Activated CD8-positive, alpha-beta memory T cell treated with anti-CD3 and anti-CD28 coated beads for 1 hour (primary cell): Measurements from ENCODE around the gene MAPK4.

Experiments used
- DNase-seq, 2 donors: peaks; one replicate each; pipeline ENCODE4 v3.0.0-alpha.2; 2020; ENCODE audit warnings: low read depth in 1 of 2; ENCODE audit errors: extremely low read depth in 1 of 2

MAPK4 gene

DNA sequence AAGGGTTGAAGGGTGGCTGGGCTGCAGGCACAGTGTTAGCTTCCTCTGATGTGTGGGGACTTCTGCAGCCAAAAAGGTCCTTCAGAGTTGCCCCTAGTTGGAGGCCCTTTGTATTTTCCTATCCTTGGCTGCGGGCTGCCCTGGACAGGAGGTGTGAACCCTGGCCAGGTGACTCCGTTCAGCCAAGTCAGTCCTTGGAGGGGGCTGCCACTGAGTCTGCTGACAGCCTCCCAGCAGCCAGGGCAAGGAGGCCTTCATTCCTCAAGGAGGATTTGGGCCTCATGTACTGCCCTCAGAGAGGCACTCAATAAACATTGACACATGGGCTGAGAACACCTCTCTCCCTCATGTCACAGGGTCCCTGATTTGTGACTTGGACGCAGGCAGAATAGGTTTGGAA, 62.4 kb downstream of the MAPK4 start:
- no peak for DNase-seq

DNA sequence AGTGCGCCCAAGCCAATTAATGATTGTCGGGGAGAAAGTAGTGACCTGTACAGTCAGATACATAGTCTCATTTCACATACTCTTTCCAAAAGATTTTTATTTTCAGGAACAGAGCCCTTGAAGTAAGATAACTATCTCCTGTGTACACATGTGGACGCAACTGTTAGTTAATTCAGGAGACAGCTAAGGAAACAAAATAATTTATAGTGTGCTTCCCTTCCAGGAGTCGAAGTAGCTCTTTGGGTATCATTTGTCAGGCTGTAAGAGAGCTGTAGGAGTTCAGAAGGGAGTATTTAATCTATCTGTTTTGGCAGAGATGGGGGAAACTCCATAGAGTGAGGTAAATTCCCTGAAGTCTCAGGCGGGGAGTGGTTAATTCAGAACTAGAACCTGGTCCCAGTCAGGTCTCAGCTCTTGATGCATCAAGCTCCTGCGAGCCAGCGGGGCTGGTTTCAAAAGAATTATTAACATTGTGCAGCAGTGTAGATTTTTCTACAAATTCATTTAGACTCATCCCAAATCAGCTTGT, 63.0 kb downstream of the MAPK4 start:
- no peak for DNase-seq

DNA sequence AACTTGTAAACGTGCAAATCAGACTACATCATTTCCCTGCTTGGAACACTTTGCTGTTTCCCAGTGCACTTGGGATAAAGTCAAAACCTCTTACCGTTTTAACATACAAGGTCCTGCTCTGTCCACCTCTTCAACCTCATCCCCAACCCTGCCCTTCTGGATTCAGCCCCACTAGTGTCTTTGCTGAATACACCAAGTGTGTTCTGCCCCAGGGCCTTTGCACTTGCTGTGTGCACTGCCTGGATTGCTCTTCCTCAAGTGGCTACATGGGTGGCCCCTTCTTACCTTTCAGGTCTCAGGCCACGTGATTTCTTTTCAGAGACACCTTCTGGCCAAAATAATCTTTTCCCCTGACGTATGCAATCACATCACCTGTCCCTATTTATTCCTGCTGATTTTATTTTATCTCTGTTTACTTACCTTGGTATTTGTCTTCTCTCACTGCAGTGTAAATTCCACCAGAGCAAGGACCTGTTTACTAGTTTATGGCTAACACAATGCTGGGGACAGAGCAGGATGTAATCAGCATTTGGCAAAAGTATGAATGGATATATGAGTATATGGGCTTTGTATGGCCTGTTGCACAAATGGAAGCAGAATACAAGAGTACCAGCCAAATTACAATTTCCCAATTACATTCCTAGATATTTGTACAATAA, 63.9 kb downstream of the MAPK4 start:
- DNase-seq, result no peak

DNA sequence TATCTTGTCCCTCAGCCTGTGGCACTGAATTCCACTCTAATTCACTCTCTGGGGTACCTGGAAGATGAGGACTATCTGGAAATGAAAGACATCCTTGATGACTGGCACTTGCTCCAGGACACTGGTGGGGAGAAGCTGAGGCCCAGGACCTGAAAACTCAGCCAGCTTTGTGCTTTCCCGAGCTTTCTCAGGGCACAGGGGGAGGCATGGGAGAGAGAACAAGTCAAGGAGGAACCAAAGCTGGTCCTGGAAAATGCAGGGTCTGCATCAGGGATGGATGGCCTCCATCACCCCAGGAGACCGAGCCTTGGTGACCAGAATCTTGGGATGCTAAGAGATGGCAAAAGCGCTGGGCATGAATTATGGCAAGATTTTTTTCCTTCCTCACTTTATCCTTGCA, 65.1 kb downstream of the MAPK4 start:
- no peak for DNase-seq

DNA sequence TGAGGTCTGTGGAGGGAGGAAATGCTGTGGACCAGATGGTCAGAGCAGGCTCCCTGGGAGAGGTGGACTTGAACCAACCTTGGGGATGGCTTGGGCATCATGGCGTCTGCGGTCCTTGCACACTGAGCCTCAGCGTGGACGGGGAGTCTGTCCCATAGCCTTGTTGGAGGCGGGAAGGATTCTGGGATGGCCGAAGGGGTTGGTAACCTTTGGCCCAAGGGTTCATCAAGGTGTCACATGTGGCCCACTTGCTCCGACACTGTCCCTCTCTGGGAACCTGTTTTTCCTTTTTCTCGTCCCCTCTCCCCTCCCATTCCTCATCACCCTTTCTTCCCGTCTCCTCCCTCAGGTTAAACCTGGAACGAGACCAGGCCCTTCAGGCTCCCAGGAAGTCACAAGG, 66.4 kb downstream of the MAPK4 start:
- no peak for DNase-seq

DNA sequence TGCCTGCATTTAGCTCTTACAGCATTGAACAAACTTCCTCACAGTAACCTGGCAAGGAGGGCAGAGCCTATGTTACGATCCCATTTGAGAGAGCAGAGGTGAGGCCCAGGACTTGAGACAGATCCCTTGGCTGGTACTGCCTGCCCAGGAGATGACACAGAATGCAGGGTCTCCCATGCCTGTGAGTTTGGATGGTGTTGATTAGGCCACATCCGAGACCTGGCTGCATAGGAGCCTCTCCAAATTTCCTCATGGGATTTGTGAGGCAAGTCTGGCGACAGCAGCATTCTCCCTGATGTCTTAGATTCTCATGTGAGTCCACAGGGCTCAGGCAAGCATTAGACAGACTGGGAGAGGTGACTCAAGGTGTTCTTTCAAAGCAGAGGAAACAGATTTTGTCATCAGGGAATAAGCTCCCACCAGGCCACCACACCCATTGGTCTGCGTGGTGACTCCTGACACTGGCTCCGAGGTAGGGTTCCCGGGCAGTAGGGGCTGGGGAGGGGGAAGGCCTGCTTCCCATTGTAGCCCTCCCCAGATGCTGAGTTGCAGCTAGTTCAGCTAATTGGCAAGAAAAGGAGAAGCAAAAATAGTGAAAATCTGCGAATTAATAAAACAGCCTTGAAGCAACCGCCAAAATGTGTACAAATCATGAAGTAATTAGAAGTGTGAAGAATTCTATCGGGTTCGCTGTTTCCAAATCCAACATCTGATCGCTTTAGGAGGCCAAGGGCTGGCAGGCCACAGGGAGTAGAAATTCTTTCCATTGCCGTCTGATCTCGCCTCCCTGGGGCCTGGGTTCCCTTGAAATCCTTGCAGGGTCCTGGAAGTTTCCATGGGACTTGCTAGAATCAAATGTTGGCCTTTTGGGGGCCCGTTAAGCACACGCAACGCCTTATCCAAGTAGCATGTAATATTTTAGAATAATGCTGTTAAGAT, 68.0 kb downstream of the MAPK4 start:
- DNase-seq, result no peak

DNA sequence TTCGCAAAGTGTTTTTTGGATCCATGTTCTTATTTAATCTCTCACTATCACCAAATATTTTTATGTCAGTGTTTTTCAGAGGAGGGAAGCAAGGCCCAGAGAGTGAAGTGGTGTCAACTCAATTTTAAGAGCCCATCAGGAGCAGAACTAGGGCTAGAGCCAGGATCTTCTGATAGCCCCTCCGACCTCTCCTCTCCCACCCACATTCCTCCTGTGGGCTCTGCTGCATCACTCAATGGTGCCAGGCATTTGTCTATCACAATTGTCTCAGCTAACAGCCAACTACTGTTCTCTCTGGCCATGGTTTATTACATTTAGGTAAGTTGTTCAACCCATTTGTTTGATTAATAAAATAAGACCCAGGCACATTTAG, 68.6 kb downstream of the MAPK4 start:
- DNase-seq, result no peak

DNA sequence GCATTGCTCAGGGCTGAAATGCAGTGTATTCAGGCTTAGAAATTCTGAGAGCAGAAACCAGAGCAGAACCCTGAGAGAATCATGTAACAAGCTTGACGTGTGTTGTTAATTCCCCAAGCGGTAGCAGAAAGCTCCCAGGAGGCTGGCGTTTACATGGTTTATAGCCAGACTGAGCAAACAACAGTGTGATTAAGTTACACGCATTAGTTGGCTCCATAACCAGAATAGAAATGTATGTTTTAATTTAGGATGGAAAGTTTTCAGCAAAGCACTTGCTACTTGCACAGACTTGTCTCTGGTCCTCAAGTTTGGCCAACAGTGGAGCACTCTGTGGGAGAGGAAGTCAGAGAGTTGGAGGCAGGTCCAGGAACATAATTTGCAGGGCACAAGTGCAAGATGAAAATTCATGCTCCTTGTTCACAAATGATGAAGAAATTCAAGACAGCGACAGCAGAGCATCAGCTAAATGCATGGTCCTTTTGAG, 69.3 kb downstream of the MAPK4 start:
- DNase-seq, result no peak

DNA sequence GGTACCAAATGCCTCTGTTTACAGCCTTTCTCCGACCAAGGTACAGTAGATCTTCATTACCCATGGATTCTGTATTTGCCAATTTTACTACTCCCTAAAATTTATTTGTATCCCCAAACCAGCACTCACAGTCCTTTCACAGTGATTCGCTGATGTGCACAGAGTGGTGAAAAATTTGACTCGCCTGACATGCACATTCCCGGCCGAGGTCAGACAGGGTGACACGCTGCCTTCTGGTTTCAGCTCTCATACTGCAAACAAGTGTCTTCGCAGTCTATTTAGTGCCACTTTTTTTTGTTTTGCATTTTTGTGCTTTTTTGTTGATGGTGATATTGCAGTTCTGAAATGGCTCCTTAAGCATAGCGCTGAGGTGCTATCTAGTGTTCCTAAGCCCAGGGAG, 71.0 kb downstream of the MAPK4 start:
- DNase-seq, result no peak

DNA sequence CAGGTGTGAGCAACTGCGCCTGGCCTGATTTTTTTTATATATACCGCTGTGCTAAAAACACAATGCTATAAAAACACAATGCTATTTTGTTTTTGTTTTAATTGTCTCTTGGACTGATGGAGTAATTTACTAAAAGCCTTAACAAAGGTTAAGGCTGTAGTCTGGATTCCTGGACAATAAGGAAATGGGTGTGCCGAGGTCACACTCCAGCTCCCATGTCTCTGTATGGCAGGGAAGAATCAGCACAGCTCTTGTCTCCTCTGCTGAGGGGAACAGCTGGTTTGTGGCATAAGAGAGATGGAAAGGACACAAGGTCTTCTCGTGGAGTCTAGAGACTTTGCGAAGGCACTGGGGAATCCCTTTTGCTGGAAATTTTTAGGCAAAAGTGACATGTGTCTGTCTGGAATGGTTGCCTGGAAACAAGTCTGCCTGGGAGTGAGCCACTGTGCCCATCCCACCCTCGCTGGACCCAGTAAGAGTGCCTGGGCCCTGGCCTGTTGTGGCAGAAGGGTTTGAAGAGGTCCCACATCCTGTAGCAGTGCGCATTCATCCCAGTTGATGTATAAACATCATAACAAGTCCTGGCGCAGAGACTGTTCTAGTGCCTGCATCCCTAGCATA, 73.1 kb downstream of the MAPK4 start:
- no peak for DNase-seq

DNA sequence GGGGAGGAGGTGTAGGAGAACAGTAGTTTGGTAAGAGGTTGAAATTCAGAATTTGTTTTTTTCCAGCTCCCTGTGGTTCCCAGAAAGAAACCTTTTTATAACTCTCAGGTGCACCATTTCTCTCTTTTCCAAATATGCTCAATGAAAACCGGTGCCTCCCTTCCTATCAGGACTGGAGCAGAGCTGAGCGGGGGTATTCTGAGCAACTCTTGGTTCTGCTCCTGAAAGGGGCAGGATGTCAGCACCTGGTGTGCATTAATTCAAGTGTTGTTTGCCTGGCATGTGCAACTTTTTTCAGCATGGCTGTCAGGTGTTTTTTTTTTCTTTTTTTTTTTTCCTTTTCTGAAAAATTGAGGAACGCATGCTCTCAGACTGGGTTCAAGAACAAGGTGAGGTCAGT, 74.1 kb downstream of the MAPK4 start:
- no peak for DNase-seq

DNA sequence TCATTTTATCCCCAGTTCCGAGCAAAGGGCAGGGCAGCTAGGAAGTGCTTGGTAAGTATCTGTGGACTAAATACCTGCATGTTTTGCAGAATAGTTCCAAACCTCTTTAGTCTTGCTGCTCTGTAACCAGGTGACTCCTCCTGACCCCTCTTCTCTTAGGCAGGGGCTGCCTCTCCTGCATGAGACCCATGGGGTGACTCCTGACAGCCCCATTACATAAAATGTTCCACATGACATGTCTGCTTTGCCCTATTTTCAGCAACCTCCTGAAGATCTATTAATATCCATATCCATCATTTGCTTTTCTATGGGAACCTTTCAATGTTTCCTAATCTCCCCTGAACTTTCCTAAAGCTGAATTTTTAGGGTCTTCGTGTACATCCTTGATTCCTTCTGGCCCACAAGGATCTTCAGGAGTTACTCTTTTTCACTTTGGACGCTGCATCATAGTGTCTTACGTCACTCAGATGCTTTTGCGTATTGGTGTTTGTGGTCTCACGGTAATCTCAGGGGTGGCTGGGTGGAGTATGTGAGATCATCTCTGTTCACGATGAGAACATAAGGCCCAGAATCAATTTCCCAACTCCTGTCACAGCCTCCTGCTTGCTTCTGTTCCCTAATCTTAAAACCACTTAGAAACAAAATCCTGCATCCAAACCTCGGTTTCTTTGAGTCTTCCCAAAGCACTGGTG, 76.6 kb downstream of the MAPK4 start:
- no peak for DNase-seq

DNA sequence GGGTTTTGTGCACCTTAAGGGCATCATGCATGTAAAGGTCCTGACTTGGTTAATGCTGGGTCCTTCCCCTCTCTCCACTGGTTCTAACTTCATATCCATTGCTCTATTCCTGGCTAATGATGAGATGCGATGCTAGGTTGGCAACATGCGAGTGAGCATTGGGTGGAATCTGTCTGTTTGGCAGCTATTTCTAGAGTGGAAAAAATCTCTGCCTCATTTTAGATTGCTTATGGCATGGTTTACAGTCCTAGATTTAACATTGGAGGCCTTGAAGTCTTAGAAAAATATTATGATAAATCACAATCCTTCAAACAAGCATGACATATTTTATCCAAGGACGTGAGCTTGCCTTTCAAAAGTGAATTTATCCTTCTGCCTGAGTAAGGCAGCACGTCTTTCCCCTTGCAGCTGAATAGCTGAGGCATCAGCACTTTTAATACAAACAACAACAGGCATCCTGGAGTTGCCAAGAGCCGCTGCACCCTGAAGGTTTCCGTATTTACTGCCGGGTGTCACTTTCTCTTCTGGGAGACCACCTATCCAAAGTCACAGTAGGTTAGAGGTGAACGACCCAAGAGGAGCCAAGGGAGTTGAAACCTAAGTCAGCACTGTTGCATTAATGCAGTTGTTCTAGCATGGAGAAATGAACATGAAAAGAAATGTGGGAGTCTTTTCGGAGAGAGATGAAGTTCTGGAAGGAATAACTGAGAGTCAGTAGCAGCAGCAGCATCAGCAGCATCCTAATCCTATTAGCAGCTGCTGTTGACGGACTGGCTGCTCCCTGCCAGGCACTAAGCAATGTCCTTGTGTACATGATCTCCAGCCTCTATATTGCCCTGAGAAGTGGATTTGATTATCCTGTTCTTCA, 78.4 kb downstream of the MAPK4 start:
- DNase-seq, result no peak

DNA sequence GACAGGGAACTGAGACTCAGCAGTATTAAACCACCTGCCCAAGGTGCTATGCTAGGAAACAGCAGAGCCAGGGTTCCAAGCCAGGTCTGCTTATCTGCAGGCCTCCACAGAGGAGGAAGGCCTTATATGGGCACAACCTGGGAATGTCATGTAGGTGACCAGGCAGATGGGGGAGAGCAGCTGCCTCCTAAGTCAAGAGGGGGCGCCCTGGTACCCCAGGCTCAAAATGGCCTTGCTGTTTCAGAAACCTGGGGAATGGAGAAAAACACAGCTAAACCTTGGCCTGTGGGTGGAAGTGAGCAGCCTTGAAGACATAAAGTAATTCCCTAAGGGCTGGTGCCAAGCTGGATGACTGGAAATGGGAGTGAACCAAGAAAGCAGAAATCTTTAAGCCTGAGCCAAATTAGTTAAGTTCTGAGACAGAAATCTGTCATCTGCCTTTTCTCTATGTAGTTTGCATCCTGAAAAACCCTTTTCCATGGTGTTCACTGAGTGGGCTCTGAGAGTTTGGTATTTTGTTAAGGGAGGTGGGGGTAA, 79.1 kb downstream of the MAPK4 start:
- DNase-seq, result no peak

DNA sequence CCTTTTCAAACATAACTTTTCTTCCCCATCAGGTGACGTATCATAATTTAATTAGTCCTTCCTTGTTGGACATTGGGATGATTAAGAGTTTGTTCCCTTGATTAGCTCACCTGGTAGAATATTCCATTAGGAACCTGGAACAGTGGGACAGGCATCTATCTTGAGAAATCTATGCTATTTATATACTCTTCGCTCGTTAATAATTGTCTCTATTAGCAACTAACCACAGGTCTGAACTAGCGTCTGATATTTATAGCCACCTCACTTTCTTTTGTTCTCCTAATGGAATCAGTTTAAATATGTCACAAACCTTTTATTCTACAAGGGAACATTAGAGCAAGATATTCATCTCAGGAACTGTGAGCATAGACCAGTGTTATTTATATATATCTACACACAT, 79.8 kb downstream of the MAPK4 start:
- DNase-seq, result no peak

DNA sequence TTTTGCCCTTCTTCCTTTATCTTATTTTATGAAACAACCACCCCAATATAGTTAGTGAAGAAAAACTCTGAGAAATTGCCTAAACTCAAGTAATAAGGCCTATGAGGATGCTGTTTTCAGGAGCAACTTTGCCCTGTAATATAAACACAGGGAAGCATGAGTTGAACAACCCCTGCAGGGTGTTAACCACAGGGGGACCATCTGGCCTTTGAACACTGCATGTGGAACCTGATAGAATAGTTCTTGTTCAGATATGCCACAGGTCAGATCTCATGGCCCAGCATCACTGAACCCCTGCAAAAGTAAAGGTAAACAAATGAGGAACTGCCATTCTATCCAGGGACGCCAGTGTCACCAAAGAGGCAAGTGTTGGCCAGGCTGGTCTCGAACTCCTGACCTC, 82.6 kb downstream of the MAPK4 start:
- no peak for DNase-seq

DNA sequence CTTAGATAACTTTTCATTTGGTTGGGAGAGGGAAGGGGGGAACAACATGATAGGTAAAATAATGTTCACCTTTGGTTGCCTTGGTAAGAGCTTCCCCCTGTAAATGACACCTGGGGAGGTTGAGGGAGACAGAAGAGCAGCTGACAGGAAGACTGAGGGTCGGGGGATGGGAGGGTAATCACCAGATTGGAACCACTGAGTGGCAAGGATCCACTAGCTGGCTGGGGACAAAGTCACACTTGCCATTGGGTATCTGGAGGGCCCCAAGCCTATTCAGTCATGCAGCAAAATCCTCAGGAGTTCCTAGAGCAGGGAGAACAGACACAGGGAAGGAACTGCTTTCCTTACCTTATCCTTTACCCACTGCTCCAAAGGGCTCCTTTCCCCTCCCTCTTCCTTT, 84.3 kb downstream of the MAPK4 start:
- no peak for DNase-seq

DNA sequence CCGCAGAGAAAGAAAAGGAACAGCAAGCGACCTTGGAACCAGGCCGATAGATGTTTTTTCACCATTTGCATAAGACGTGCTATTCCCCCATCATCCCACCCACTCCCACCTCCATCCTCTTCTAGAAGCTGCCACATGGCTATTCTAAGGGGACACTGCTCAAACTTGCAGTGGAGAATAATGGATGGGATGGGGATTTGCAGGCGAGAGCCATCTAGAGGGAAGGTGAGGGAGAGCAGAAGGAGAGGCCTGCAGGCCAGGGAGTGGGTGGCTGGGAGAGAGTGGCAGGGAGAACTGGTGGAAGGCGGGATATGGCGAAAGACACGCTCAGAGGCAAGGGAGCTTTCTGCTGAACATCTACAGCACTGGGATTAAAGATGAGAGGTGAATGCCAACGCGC, 84.9 kb downstream of the MAPK4 start:
- DNase-seq, result no peak

DNA sequence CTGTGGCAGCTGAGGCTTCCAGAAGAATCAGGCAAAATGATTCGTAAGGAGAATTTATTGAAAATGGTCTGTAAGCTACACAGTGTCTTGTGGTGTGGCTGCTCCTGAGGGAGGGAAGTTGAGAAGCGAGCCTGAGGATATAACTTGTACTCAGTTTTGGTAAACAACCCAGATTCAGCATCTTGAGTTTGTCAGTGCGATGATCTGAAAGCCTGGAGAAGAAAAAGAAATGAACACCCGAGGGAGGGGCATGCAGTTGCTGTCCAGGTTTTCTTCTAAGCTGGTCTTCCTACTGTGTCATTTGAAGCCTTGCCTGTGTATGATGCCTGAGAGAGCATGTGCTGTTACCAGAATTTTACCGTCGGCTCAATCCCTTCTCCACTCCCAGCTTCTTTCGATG, 87.3 kb downstream of the MAPK4 start:
- DNase-seq, result no peak

DNA sequence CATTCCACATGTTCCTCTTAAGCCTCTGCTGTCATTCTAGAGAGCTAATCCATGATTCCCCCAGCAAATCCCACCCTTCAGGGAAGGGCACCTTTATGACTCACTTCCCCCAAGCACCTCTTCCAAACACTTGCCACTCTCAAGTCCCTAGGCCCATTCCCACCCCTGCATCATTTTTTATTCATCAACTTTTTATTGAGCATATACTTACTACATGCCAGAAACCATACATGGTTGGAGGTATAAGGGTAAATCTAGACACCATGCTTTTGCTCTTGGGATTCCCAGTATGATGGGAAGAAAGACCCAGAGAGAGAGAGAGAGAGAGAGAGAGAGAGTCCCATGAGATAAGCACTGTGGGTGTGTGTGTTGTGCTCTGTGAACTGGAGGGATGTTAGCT, 87.9 kb downstream of the MAPK4 start:
- DNase-seq, result no peak
